GM12801 (cell line): ENCODE data around the gene TMEM38B.

Experiments used
- TF ChIP-seq, protein P1 (sequence below): IDR thresholded peaks from one replicate; pipeline ENCODE4 v1.5.1; 2011; ENCODE audit warnings: control low read depth; ENCODE audit not compliant: insufficient read length; ENCODE audit errors: extremely low read depth

Gene TMEM38B

DNA sequence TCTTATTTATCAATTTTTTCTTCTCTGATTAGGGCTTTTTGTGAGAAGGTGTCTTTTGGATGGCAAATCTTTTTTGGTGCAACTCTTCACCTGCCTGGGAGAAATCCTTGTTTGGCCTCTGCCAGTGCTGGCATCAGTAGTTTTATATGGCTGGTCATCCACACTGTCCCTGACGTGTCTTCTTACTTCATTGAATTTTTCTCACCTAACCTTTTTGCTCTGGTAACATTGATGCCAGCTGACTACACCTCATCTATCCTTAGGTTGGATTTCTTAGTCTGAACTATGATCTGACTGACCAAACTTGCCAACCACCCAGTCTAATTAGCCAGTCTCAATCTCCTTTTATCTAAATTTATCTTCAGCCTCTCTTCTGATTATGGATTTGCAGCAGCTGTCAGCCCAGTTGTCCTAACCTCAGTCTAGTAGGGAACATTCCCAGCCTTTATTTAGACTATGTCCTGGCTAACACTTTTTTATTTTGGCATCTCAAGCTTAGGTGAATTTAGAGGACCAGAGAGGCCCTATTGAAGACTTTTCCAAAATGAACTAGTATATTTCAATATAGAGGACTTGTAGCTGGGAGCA, 10.6 kb upstream of the TMEM38B start:
- TF ChIP-seq, protein P1, sequence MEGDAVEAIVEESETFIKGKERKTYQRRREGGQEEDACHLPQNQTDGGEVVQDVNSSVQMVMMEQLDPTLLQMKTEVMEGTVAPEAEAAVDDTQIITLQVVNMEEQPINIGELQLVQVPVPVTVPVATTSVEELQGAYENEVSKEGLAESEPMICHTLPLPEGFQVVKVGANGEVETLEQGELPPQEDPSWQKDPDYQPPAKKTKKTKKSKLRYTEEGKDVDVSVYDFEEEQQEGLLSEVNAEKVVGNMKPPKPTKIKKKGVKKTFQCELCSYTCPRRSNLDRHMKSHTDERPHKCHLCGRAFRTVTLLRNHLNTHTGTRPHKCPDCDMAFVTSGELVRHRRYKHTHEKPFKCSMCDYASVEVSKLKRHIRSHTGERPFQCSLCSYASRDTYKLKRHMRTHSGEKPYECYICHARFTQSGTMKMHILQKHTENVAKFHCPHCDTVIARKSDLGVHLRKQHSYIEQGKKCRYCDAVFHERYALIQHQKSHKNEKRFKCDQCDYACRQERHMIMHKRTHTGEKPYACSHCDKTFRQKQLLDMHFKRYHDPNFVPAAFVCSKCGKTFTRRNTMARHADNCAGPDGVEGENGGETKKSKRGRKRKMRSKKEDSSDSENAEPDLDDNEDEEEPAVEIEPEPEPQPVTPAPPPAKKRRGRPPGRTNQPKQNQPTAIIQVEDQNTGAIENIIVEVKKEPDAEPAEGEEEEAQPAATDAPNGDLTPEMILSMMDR = no peak

DNA sequence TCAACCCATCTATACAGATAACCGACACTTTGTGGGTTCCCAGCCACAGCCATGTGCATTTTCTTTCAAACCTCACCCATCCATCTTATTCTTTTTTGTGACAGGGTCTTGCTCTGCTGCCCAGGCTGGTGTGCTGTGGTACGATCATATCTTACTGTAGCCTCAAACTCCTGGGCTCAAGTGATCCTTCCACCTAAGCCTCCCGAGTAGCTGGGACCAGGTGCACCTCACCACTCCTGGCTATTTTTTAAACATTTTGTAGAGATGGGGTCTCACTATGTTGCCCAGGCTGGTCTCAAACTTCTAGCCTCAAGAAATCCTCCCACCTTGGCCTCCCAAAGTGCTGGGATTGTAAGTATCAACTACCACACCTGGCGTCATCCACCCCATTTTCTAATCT, 7.4 kb upstream of the TMEM38B start:
- TF ChIP-seq, protein P1 = no peak

DNA sequence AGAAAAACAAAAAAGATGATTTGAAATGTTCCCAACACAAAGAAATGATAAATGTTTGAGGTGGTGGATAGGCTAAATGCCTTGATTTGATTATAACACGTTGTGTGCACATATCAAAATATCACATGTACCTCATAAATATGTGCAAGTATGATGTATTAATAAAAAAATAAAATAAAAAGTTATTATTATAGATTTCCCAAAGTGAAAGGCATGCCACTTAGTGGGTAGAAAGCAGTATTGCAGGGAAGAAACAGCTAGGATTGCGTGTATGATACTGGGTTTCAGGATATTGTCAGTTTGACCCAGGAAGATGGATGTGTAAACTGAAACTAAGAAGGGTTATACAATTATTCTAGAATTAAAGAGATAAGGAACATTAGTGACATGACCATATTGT, 3.6 kb upstream of the TMEM38B start:
- TF ChIP-seq, protein P1 = no peak

DNA sequence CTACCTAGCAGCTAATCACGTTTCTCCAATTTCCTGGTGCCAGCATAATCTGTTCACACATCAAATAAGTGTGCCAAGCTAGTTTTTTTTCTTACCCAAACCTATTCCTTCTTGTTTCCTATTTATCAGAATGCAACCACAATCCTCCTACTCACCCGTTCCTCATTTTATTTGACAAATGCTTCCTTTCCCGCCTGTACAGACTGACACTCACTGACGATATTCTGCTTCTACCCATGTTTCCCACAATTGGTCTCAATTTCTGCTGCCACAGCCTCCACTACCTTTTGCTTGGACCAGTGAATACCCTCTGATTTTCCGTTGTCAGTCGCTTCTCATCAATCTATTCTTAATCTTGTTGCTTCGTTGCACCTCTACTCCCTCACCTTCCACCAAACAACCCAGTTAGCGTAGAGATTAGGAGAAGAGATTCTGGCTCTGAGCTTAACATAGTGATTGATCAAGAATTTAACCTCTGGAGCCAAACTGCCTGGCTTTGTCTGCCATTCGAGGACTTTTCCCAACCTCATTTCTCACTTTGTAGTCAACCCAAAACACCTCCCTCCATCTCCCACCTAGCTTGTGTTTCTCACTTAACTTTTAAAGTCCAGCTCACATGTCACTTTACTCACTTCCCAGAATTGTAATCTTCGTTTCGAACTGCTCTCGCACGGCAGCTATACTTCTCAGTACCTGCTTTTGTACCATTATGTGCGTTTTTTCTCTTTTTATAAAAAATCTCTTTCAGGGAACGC, 729 bp upstream of the TMEM38B start:
- TF ChIP-seq, protein P1 = no peak

DNA sequence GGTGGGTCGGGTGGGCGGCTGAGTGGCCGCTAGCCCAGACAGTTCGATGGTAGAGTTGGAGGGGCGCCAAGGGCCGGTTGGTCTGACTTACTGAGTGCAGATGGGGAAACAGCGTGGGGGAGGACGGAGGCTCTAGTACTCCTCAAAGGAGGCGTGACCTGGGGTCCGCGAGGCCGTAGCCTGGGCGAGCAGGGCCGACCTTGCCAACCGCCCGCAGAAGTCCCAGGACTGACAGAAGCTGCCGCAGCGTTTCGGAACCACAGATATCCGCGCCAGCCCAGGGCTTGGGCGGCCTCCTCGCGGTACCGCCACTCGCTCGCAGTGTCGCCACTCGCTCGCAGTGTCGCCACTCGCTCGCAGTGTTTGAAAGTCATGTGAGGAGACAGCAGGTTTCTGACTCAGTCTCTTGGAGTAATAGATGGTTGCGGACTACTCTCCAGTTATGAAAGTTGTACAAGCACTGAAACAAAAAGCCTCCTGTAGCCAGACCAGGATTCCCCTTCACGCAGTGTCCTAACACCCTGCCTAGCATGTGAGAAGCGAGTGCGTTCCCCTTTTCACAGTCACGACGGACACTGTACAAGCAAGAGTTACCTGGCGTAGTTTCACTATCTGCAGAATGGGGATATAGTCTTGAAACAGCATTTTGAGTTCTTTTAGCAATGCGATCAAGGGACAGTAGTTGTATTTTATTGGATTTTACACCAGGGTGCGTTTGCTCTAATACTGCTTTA, 674 bp downstream of the TMEM38B start:
- TF ChIP-seq, protein P1 = no peak

DNA sequence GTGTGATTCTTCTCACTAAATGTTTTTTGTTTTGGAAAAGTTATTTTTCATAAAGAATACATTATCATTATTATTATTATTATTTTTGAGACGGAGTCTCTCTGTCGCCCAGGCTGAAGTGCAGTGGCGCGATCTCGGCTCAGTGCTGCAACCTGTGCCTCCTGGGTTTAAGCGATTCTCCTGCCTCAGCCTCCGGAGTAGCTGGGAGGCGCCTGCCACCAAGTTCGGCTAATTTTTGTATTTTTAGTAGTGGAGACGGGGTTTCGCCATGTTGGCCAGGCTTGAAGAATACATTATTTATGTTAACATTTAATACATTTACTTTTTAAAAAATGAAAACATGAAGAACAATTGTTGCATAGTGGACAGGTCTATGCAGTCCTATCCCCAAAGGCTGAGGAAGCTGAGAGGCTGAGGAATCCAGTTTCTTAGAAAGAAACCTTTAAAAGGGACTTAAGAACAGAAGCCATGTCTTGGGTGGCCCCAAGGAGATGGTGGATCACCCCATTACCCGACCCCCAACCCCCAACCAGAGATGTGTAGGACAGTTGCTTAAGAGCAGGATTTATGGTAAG, 2.0 kb downstream of the TMEM38B start:
- TF ChIP-seq, protein P1 = no peak

DNA sequence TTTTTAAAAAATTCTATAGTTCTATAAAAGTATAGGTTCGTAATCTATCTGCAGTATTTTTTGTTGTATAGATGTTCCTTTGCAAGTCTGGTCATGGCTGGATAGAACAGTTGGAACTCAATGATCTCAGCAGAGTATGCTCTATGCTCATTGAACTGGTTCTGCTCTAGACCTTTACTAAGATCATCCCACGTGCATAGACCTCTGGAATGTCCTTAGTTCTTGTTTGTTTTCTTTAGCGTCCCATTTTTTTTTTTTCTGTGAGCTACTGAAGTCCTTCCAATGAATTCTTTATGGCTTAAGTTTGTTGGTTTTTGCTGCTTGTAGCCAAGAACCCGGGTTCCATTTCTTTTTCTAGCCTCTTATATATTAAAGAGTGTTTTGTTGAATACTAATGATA, 3.5 kb downstream of the TMEM38B start:
- TF ChIP-seq, protein P1 = no peak
